Ecto neural progenitor cell (in vitro differentiated cells): ENCODE results near the gene UBE3B.
A peak's percentile ranks its signal among the peaks of the same experiment; 100 is the strongest.

ENCODE experiments used
- DNase-seq: peaks from one replicate; pipeline ENCODE4 v3.0.0-alpha.2; 2018; ENCODE audit warnings: low spot score

The UBE3B gene

DNA sequence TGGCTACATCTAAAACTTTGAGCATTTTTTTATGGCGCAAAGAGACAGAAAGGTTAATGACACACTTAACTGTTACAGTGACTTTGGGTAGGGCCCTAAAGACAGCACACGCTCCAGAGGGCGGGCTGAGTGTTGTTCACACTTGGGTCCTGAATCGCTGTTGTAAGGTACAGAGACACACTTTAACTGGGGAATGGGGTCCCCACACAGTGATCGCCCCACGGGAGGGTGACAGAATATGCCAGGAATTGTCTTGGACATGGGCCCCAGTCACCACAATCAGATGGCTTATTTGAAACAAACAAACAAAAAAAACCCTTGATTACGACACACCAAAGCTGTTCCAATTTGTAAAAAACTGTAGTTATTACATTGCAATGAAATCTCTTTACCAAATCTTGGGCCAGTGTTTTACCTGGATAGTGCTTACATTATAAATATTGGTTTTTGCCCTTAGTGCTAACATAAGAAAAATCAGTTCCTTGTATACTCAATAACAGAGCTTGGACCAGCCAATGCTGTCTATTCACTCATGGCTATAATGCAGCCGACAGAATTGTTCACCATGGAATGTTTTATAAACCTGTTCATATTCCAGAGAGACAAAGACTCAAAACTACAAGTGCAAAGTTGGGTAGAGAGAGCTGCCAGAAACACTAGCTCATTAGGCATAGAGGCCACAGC is 28.6 kb upstream of the UBE3B start:
- DNase-seq = no peak

DNA sequence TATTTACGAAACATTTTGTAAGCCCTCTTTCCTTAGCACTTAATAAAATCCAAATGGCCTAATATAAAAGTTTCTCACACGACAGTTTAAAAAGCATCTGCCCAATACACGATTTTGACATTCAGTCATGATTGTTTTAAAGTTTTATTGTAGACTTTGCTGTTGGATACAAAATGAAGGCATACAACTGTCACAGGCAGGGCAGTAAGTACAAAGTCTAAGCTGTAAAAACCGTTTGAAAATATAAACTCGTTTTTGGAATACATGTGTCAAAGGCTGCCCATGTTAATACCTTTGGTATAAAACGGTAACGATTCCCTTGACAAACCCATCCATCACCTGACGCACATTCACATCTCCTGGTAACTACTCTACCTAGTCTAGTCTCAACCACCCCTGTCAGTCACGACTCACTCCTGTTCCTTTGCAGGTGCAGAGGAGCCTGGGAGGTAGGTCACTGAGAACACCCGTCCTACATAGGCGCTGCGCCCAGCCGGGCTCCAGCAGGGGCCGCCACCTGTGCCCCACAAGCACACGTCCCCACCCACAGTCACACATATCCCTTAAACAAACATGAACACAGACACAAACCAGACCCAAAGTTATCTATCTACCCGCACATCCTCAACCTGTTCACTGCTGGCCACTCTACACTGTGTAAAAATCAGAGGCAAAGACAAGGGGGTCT is 27.4 kb upstream of the UBE3B start:
- DNase-seq = no peak

DNA sequence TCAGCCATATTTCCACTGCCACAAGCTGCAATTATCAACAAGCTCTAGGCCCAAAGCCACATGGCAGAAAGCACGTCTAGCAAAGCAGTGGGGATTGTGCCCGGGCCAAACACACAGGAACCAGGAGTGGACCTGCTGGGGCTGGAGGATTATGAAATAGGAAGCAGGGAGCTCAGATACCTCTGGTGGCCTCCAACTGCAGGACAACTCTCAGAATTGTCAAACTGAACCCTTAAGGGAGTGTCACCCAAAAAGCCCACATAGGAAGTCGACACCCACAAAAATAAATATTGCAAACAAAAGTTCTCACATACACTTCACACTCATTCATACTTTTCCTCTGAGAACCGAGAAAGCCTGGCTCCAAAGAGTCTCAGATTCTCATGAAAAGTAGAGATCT is 26.5 kb upstream of the UBE3B start:
- no peak for DNase-seq

DNA sequence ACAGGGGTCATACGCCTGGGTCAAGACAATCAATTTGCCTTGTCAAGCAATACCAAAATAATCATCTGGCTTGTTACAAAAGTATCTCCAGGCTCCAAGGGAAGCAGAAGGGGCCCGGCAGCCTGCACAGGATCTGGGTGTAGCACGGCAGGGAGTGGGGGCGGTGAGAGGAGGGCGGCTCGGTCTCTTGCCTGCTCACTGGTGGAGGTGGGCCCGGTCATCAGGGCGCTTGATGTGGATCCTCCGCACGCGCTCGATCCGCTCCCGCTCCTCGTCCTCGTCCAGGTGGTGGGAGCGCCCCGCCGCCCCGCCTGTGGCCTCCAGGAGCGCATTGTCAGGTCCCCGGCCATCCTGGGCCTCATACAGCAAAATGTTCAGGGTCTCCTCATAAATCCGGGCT is 26.0 kb upstream of the UBE3B start:
- no peak for DNase-seq

DNA sequence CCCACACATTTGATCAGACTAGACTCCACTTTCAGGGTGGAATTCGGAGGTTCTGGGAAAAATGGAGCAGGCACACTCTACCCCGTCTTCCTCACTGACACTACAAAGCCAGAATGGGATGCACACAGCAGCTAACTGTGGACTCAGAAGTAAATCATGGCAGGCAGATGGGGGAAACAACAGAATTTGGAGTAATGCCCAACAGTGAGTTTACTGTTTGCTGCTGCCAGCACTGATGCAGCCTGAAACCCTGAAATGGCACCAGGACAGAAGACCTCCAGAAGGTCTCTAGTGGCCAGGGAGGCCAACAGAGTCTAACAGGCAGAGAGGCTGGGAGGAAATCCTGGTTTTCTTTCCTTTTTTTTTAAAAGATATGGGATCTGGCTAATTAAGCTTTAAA is 24.9 kb upstream of the UBE3B start:
- no peak for DNase-seq

DNA sequence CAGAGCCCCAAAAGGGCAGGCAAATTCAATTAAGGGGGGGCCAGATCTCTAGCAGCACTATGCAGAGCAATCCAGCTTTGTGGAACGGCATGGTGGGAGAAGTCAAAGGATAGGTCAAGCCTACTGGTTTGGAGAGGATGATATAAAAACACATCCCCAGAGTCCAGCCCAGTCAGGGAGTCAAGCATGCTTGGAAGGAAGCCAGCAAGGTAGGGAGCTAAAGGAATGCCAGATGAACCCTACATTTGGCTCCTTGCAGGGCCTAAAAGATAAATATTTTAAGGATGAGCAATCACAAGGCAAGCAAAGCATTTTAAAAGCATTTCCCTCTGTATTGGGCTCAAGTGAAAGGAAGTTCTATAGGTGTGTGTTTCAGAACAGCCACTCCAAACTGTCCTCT is 21.7 kb upstream of the UBE3B start:
- DNase-seq = no peak

DNA sequence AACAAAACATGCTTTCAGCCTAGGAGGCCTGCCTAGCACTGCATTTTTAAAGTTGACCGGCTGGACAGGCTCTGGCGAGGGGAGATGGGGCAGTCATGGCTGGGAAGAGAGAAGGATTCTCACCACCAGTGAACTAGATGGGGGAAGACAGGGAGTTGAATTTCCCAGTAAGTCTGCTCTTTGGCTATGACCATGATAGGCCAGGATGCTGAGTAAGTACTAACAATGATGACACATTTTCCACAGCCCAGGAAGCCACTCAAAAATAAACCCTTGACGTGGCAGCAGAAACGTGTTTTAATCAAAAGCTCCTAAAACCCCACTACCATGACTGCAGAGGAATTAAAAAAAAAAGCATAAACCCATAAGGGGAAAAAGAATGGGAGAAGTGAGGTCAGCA is 19.3 kb upstream of the UBE3B start:
- no peak for DNase-seq

DNA sequence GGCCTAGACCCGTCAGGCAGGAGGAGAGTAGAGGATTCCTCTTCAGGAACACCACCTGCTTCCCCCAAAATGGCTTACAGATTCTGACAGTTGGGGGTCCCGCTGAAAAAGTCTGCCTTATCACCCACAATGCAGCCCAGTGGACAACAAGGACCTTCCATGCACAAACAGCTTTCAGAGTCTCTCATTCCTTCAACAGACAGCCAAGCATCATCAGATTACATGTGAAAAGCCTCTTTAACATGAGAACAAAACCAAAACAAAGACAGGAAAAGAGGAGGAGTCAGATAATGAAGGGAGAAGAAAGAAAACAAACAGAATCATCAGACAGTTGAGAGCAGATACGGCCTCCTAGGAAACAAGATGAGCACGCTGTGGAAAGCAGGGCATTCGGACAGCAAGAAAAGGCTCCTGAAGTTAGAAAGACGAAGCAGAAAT is 18.6 kb upstream of the UBE3B start:
- no peak for DNase-seq

DNA sequence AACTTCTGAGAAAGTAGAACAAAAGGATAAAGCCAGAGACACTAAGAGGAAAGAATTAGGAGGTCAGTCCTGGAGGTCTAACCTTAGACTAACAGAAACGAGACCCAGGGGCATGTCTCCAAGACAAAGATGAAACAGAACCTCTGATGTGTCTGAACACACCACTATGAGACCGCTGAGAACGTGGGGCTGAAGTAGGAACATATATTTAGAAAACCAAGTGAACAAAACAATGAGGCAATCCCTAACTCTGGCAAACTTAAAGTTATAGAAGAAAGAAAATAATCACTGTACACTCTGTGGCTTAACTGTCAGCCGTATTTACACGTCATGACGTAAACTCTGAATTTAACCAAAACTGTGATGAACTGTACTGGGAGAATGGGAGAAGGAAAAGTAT is 18.2 kb upstream of the UBE3B start:
- no peak for DNase-seq

DNA sequence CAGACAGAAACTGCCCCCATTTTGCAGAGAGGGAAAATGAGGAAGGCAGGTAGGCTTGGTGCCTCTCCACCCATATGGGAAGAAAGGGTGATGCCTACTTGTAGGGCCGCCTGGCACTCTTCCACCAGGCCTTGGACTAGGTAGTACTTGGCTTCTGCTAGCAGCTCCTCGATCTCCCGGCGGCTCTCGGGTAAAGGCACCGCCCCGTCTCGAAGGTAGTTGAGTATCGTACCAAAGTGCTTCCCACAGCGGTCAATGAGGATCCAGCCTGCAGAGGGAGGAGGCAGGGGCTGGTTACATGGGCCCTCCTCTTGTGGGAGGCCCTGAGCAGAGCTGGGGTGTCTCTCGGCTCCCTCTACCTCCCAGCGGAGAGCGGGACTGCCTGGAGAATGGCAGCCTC is 16.9 kb upstream of the UBE3B start:
- no peak for DNase-seq

DNA sequence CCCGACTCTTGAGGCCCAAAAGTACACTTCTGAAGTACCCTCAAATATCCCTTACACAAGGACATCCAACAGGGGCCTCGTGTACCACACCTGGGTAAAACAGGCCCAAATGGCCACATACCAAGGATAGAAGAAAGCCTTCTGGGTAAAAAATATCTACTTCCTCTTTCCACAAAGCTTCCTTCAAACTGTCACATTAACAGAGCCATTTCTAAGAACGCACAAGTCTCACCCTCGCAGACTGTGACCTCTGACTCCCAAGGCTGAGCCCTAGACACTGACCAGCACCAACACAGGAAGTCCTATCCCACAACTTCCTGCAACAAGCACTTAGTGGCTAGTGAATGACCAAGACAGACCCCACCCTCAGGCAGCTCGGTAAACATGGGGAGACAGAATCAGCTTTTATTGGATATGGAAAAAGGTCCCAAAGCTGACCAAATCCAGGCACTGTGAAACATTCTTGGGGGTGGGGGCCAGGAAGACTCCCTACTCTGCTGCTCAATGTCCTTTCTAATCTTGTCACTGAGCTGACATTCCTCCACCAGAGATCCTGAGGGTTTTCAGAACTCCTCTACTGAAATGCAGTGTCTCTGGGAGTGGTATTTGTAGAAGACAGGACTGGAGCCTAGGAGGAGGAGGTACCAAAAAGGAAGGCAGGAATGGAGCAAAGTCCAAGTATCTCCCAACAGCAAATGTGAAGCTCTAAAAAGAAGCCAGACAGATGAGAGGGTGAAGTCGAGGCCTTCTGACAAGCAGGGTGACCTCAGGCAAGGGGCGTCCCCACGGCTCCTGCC is 16.2 kb upstream of the UBE3B start:
- no peak for DNase-seq

DNA sequence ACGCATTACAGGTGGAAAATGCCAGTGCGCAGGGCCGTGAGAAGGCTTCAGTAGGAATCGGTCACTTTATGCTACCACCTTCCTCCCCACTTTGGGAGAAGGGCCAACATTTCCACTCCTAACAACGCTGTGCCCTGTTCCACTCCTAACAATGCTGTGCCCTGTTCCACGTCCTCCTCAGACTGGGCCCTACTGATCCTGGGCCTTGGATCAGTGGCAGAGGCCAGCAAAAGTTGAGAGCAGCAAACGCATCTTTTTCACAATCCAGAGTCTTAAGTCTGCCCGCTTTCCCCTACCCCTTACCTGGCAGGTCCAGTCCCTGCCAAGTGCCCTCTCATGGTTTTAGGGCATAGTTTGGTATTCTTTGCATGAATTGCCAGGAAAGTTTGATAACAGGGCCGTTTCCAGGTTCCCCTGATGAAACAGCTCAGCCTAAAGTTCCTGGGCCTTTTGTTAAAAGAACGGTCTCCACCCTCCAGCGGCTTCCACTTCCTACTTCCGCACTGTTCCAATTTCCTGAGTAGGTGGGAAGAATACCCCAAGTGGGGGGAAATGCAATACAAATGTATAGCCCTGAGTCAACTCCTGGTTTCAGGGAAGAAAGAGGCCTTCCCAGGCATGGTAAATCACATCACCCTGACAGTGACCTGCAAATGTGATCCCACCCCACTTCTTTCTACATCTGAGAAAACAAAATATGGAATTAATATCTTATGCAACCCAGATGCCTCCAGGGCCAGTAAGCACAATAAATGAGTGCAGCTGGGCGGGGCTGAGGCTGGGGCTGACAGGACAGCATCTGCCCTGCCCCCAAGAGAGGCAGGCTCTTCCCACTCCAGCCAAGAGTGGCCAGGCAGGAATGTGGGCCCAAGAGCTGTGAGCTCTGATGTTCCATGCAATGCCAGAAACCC is 15.3 kb upstream of the UBE3B start:
- no peak for DNase-seq

DNA sequence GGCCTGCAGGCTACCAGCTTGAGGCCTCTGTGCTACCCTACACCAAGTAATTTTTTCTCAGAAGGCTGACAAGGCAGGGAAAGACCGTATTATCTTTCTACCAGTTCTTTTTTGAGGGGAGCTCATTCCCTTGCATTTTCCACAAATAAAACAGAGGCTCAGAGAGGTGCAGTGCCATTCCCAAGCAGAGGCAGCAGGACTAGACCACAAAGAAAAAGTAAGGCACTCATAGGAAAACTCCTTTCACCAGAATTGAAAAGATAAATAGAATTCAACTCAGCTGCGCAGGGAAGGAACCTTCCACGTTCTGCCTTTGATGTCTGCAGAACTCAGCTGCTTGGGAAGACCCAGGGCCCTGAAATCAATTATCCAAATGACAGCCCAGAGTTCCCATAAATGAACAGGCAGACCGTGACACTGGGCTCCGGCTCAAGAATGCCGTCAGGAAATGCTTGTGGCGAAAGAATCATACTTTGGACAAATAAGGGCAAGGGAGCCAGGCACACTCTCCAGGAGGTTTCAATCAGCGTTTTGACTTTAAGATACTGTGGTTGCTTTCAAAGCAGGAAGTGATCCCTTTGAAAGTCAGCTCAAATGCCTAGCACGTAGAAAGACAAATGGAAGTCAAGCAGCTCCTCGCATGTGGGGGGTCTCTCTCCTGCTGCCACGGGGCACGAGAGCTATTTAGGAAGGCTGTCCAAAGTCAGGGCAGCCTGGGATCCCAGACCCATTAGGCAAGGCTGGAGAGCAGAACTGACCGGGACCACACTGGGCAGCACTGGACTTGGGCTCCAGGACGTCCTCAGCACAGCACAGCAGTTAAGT is 14.4 kb upstream of the UBE3B start:
- DNase-seq = peak; percentile 56

DNA sequence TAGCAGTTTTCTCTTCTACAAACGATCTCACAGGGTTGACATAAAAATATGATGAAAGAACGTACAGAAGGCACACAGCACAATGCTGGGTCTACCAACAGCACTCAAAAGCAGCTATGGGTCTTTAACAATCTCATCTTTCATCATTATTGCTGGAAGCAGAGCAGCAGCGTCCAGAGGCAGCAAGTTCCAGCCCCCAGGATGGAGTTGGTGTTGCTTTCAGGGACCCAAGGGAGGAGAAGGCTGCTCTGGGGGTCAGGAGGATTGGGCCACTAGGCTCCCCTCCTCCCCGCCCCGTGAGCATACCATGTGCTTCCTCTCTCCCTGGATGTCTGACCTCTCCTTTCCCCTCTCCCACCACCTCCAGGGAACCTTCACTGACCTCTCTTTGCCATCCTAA is 13.7 kb upstream of the UBE3B start:
- no peak for DNase-seq

DNA sequence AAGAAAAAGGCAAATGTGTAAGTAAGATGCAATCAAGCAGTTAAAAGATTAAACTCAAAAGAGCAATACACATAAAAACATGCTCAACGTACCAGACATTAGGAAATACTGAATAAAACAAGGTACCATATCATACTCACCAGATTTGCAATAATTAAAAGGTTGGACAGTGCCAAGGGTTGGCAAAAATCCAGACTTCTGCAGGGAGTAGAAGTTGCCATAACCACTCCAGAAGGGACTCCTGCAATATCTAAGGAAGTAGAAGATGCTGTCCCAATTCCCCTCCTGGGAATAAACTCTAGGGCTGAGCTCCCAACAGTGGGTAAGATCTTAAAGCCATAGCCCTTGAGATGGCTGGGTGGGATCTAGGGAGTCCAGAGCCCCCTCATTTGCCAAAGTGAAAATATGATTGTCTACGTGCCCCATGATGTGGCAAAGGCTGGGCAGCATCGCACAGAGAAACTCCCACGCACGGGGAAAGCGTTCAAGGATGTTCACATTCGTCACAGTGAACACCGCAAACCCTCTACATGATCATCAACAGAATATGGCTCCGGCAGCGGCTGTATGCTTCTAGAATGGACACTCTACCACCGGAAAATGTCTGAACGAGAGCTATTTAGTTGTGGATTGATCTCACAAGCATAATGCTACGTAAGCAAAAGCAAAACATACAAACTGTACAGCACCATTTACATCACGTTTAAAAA is 12.6 kb upstream of the UBE3B start:
- DNase-seq = no peak

DNA sequence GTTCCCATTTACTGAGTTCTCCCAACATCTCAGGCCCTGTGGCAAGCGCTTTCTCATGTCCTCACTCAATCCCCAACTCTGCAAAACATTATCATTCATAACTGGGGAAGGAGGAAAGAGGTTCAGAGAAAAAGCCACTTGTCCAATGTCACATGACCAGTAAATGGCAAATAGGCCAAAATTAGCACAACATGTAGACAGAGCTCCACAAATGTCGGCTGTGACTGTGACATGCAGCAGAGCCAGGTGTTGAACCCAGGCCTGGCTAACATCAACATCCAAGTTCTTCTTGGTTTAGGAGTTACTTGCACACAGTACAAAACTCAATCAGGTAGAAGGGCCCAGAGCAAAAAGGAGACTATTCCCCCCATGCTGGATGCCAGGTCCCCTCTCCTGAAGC is 11.1 kb upstream of the UBE3B start:
- no peak for DNase-seq

DNA sequence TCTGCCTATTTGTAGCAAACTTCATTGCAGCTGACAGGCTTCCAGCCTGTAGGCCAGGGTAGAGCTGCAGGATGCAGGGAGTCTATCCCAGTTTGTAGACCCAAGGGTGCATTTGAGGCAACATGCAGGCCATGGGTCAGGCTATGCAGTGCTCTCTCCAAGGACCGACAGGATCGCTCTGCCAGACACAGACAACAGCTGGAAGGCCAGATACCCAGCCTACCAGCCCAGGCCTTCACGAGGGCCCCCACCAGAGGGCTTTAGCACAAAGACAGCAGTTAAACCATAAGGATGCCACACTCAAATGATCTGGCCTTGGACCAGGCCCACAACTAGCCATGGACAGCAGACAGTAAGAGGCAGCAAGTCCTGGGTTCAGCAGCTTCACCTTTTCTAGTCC is 10.6 kb upstream of the UBE3B start:
- no peak for DNase-seq

DNA sequence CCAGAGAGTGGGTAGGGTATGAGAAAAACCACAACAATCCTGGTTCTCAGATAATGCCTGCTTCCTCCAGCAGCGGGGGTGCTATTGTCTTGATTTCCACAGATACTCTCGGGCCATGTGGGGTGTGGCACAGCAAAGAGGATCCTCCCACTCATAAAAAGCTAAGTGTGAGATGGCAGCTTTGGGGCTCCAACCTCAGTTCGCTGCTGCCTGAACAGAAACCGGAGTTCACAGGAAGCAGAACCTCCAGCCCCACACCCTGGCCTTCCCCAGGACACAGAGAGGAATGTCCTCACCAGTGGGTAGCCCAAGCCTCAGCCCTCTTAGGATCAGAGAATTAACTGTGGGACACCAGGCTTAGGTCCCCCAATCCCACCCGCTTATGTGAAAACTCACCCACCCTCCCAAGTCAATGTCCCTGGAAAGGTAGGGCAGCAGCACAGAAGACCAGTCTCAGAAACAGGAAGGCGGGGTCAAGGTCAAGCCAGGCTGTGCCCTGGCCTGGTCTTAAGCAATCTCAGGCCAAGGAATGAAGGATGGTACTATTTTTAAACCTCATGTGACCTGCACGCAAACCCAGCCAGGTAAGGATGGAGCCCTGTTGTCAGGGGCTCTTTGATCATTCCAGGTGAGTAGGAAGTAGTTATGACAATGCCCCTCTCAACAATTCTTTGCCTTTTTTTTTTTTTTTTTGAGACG is 9.3 kb upstream of the UBE3B start:
- DNase-seq = no peak

DNA sequence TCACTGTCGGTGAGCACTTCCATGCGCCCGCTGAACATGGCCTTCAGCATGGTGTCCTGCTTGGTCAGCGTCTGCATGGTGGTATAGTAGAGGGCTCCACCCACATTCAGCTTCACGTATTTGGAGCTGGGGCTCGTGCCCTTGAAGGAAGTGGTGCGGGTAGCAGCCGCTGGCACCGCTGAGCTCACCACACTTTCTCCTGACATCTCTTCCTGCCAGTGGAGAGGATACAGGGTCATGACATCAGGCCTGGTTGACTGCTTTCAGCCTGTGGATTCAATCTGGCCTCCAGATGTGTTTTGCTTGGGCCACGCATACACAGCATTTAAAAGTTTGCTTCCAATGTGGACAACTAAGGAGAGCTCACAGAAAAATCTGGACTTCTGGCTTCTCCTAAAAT is 7.9 kb upstream of the UBE3B start:
- no peak for DNase-seq

DNA sequence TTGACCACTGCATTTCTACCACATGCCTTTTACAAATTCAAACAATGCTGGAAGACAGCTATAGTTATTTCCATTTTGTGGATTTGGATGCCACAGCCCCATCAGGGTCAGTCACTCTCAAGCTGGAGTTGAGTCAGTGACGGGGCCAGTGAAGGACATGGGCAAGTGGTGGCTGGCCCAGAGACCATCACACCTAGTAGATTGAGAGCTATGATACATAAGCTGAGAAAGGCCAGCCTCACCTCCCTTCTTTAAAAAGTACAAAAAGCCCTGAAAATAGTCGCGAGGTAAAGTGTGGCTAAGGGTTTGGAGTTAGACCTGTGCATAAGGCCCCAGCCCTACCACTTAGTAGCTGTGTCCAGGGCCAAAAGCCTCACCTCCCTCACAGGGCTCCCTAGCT is 4.4 kb upstream of the UBE3B start:
- DNase-seq = no peak
